Stomach smooth muscle (tissue), 2 donors: Measurements from ENCODE around the gene RABGEF1.
"Not testable (repeated sequence)": the region's sequence is repeated elsewhere in the genome, so short reads cannot be mapped to it uniquely, and the experiment has no call there.

Source experiments
- H3K27ac ChIP-seq: one replicate; pipeline ENCODE4 v1.7.0; 2013; ENCODE audit warnings: mild to moderate bottlenecking, low read length, inconsistent platforms
- H3K27me3 ChIP-seq, 2 donors: one replicate each; pipeline ENCODE4 v1.7.0; 2013; ENCODE audit warnings: low read length in 2 of 2; ENCODE audit not compliant: insufficient read depth in 2 of 2, control insufficient read depth in 1 of 2
- H3K36me3 ChIP-seq, 2 donors: one replicate each; pipeline ENCODE4 v1.7.0; 2013; ENCODE audit warnings: low read length in 2 of 2; ENCODE audit not compliant: control insufficient read depth in 2 of 2, insufficient read depth in 2 of 2
- H3K4me1 ChIP-seq: one replicate; pipeline ENCODE4 v1.7.0; 2013; ENCODE audit warnings: low read length; ENCODE audit not compliant: control insufficient read depth, insufficient read depth
- H3K4me3 ChIP-seq, 2 donors: one replicate each; pipeline ENCODE4 v1.7.0; 2013; ENCODE audit warnings: low read length in 2 of 2
- H3K9ac ChIP-seq, 2 donors: one replicate each; pipeline ENCODE4 v1.7.0; 2013; ENCODE audit warnings: low read length in 2 of 2, mild to moderate bottlenecking in 1 of 2
- H3K9me3 ChIP-seq, 2 donors: one replicate each; pipeline ENCODE4 v1.7.0; 2013; ENCODE audit warnings: low read length in 2 of 2; ENCODE audit not compliant: control insufficient read depth in 2 of 2
- donor health status: healthy.
- donor health status: Pancreatic carcinoma.

RABGEF1 gene

GRCh38 chr7:66763633-66764355 is 23.3 kb downstream of the RABGEF1 start:
- not testable (repeated sequence) for H3K4me1 ChIP-seq, H3K9me3 ChIP-seq, H3K36me3 ChIP-seq, H3K27ac ChIP-seq, H3K9ac ChIP-seq, H3K27me3 ChIP-seq, H3K4me3 ChIP-seq

GRCh38 chr7:66764905-66765304 is 24.4 kb downstream of the RABGEF1 start:
- H3K9me3 ChIP-seq, H3K27me3 ChIP-seq, H3K36me3 ChIP-seq, H3K4me3 ChIP-seq, H3K4me1 ChIP-seq, H3K9ac ChIP-seq, H3K27ac ChIP-seq: not testable (repeated sequence)

- H3K9me3 ChIP-seq, H3K27me3 ChIP-seq, H3K4me3 ChIP-seq, H3K9ac ChIP-seq, H3K36me3 ChIP-seq, H3K4me1 ChIP-seq, H3K27ac ChIP-seq: not testable (repeated sequence)
Observed at GRCh38 chr7:66765322-66766025, 24.9 kb downstream of the RABGEF1 start.

- Histone ChIP-seq H3K27ac (no peak overlapping the region), H3K27me3 (no peaks in the 10 kb centered on the region), H3K9ac (no peak overlapping the region)
Observed at GRCh38 chr7:66766041-66766440, 25.5 kb downstream of the RABGEF1 start.

GRCh38 chr7:66767486-66767885 is 27.0 kb downstream of the RABGEF1 start:
- not testable (repeated sequence) for H3K9me3 ChIP-seq, H3K9ac ChIP-seq, H3K36me3 ChIP-seq, H3K4me1 ChIP-seq, H3K27ac ChIP-seq, H3K27me3 ChIP-seq, H3K4me3 ChIP-seq

More at GRCh38 chr7:66766041-66766440, 25.5 kb downstream of the RABGEF1 start:
- Histone ChIP-seq H3K4me3 (no peak overlapping the region), H3K9me3 (no peaks in the 10 kb centered on the region), H3K4me1 (peaks cover 3% of the 10 kb centered on the region), H3K36me3 (no peaks in the 10 kb centered on the region)

- H3K27me3 ChIP-seq, result no peaks in the 10 kb centered on the region
- peaks cover 3% of the 10 kb centered on the region for H3K4me1 ChIP-seq
- H3K36me3 ChIP-seq, result peaks cover 0 to 4% of the 10 kb centered on the region in 2 donors
- no peak overlapping the region for H3K9ac ChIP-seq
- H3K9me3 ChIP-seq, result no peaks in the 10 kb centered on the region
- H3K27ac ChIP-seq, result no peak overlapping the region
- H3K4me3 ChIP-seq, result no peak overlapping the region
Observed at GRCh38 chr7:66768865-66769832, 28.6 kb downstream of the RABGEF1 start.

- no peaks in the 10 kb centered on the region for H3K9me3 ChIP-seq
- peaks cover 6 to 11% of the 10 kb centered on the region in 2 donors for H3K36me3 ChIP-seq
- H3K4me1 ChIP-seq, result peaks cover 3% of the 10 kb centered on the region
- no peaks in the 10 kb centered on the region for H3K27me3 ChIP-seq
- H3K4me3 ChIP-seq, result no peak overlapping the region
- H3K27ac ChIP-seq, result no peak overlapping the region
- no peak overlapping the region for H3K9ac ChIP-seq
Observed at GRCh38 chr7:66769833-66770512, 29.4 kb downstream of the RABGEF1 start.

- Histone ChIP-seq H3K27ac (no peak overlapping the region), H3K4me1 (peaks cover 3% of the 10 kb centered on the region), H3K9me3 (no peaks in the 10 kb centered on the region), H3K9ac (no peak overlapping the region), H3K27me3 (no peaks in the 10 kb centered on the region), H3K36me3 (peaks cover 13 to 27% of the 10 kb centered on the region in 2 donors), H3K4me3 (no peak overlapping the region)
Observed at GRCh38 chr7:66771795-66772194, 31.3 kb downstream of the RABGEF1 start.

- not testable (repeated sequence) for H3K27ac ChIP-seq, H3K4me3 ChIP-seq
- H3K36me3 ChIP-seq, result peaks cover 16 to 34% of the 10 kb centered on the region in 2 donors
Observed at GRCh38 chr7:66773744-66774143, 33.2 kb downstream of the RABGEF1 start.

GRCh38 chr7:66776383-66776782 is 35.9 kb downstream of the RABGEF1 start:
- not testable (repeated sequence) for H3K9me3 ChIP-seq, H3K9ac ChIP-seq, H3K4me1 ChIP-seq, H3K27me3 ChIP-seq, H3K4me3 ChIP-seq, H3K27ac ChIP-seq
- peaks cover 18 to 40% of the 10 kb centered on the region in 2 donors for H3K36me3 ChIP-seq

More at GRCh38 chr7:66773744-66774143, 33.2 kb downstream of the RABGEF1 start:
- H3K27me3 ChIP-seq, H3K9me3 ChIP-seq, H3K9ac ChIP-seq, H3K4me1 ChIP-seq: not testable (repeated sequence)
